ENCODE measurements around the gene CCR1.

Gene CCR1

GRCh38 chr3:46235425-46235824 is 27.3 kb upstream of the CCR1 start:
- FAIRE-seq, result no peak
- no peak for TF ChIP-seq TAF1 (IDR thresholded peaks at IDR 0.05; ENCODE audit: low read depth, low read length)
- no peak for TF ChIP-seq POU2F2 (IDR thresholded peaks at IDR 0.05; ENCODE audit: low read depth, low read length)
- no peak for TF ChIP-seq POLR2A (IDR thresholded peaks at IDR 0.05; ENCODE audit: low read depth, low read length)
- no peak for TF ChIP-seq PAX5 (IDR thresholded peaks at IDR 0.05; ENCODE audit: insufficient read depth, low read length, severe bottlenecking)
- no peak for TF ChIP-seq SPI1 (IDR thresholded peaks at IDR 0.05; ENCODE audit: low read depth, low read length)
- TF ChIP-seq POLR2AphosphoS5 (IDR thresholded peaks at IDR 0.05; ENCODE audit: low read depth, low read length), result no peak
- DNase-seq (ENCODE audit: insufficient read length, low spot score), result no peak

DNA sequence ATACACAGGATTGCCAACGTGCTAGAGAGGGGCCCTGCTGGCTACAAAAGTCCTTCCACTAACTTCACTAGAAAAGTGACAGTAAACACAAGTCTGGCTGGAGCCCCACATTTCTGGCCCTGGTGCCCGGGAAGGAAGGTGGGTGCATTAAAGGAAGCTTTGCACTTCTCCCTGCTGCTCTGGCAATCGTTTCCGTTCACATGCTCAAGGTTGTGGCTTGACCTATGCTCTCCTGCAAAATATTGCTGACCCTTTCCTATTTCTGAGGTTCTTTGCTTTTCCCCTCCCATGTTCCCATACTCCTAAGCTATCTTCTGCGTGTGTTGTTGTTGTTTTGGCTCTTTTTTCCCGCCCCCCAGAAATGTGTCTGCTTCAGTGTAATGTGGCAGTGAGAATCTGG is 25.1 kb upstream of the CCR1 start:
- FAIRE-seq, result no peak
- no peak for DNase-seq (ENCODE audit: insufficient read length, low spot score)
- TF ChIP-seq POLR2AphosphoS5 (IDR thresholded peaks at IDR 0.05; ENCODE audit: low read depth, low read length), result no peak
- TF ChIP-seq POLR2A (IDR thresholded peaks at IDR 0.05; ENCODE audit: low read depth, low read length), result no peak
- TF ChIP-seq POU2F2 (IDR thresholded peaks at IDR 0.05; ENCODE audit: low read depth, low read length), result no peak
- TF ChIP-seq SPI1 (IDR thresholded peaks at IDR 0.05; ENCODE audit: low read depth, low read length), result no peak
- TF ChIP-seq TAF1 (IDR thresholded peaks at IDR 0.05; ENCODE audit: low read depth, low read length), result no peak
- no peak for TF ChIP-seq PAX5 (IDR thresholded peaks at IDR 0.05; ENCODE audit: insufficient read depth, low read length, severe bottlenecking)

GRCh38 chr3:46231323-46231722 is 23.2 kb upstream of the CCR1 start:
- no peak for DNase-seq (ENCODE audit: insufficient read length, low spot score)
- TF ChIP-seq PAX5 (IDR thresholded peaks at IDR 0.05; ENCODE audit: insufficient read depth, low read length, severe bottlenecking) (no peak), POLR2AphosphoS5 (IDR thresholded peaks at IDR 0.05; ENCODE audit: low read depth, low read length) (no peak), TAF1 (IDR thresholded peaks at IDR 0.05; ENCODE audit: low read depth, low read length) (no peak), POU2F2 (IDR thresholded peaks at IDR 0.05; ENCODE audit: low read depth, low read length) (no peak), SPI1 (IDR thresholded peaks at IDR 0.05; ENCODE audit: low read depth, low read length) (no peak)
- FAIRE-seq, result no peak

GRCh38 chr3:46228260-46229242 is 20.4 kb upstream of the CCR1 start:
- TF ChIP-seq POLR2AphosphoS5 (IDR thresholded peaks at IDR 0.05; ENCODE audit: low read depth, low read length), result no peak
- no peak for TF ChIP-seq SPI1 (IDR thresholded peaks at IDR 0.05; ENCODE audit: low read depth, low read length)
- TF ChIP-seq POU2F2 (IDR thresholded peaks at IDR 0.05; ENCODE audit: low read depth, low read length), result no peak
- TF ChIP-seq TAF1 (IDR thresholded peaks at IDR 0.05; ENCODE audit: low read depth, low read length), result no peak
- no peak for TF ChIP-seq POLR2A (IDR thresholded peaks at IDR 0.05; ENCODE audit: low read depth, low read length)
- no peak for TF ChIP-seq PAX5 (IDR thresholded peaks at IDR 0.05; ENCODE audit: insufficient read depth, low read length, severe bottlenecking)
- no peak for FAIRE-seq
- DNase-seq (ENCODE audit: insufficient read length, low spot score), result no peak

- TF ChIP-seq SPI1 (IDR thresholded peaks at IDR 0.05; ENCODE audit: low read depth, low read length), result peak; percentile 77
- no peak for TF ChIP-seq TAF1 (IDR thresholded peaks at IDR 0.05; ENCODE audit: low read depth, low read length)
- no peak for DNase-seq (ENCODE audit: insufficient read length, low spot score)
- FAIRE-seq, result peak; percentile 69
These were observed 14.5 kb upstream of the CCR1 start for GRCh38 chr3:46222435-46223161.

DNA sequence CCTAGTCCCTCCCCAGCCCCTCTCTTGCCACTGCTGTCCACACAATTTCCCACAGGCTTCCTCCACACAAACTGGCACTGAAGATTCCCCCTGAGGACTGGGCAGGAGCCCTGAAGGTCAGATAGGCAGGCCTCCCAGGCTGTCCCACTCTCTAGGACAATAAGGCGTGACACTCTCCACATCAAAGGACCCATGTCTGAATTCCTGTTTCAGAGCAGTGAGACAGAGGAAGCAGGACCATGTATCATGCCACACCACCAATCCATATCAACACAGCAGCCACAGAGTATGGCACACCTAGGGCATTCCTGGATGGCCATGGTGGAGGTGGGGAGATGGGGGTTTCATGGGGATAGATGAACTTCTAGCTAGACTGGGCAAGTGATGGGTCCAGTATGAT is 13.8 kb upstream of the CCR1 start:
- FAIRE-seq, result peak; percentile 60
- no peak for DNase-seq (ENCODE audit: insufficient read length, low spot score)
- no peak for TF ChIP-seq POLR2A (IDR thresholded peaks at IDR 0.05; ENCODE audit: low read depth, low read length)
- TF ChIP-seq SPI1 (IDR thresholded peaks at IDR 0.05; ENCODE audit: low read depth, low read length), result no peak
- TF ChIP-seq PAX5 (IDR thresholded peaks at IDR 0.05; ENCODE audit: insufficient read depth, low read length, severe bottlenecking), result no peak
- no peak for TF ChIP-seq TAF1 (IDR thresholded peaks at IDR 0.05; ENCODE audit: low read depth, low read length)
- TF ChIP-seq POLR2AphosphoS5 (IDR thresholded peaks at IDR 0.05; ENCODE audit: low read depth, low read length), result no peak
- TF ChIP-seq POU2F2 (IDR thresholded peaks at IDR 0.05; ENCODE audit: low read depth, low read length), result no peak

GRCh38 chr3:46221391-46221790 is 13.3 kb upstream of the CCR1 start:
- TF ChIP-seq SPI1 (IDR thresholded peaks at IDR 0.05; ENCODE audit: low read depth, low read length), result peak; percentile 96
- TF ChIP-seq POLR2A (IDR thresholded peaks at IDR 0.05; ENCODE audit: low read depth, low read length), result no peak
- FAIRE-seq (peak; percentile 86), DNase-seq (ENCODE audit: insufficient read length, low spot score) (no peak)

DNA sequence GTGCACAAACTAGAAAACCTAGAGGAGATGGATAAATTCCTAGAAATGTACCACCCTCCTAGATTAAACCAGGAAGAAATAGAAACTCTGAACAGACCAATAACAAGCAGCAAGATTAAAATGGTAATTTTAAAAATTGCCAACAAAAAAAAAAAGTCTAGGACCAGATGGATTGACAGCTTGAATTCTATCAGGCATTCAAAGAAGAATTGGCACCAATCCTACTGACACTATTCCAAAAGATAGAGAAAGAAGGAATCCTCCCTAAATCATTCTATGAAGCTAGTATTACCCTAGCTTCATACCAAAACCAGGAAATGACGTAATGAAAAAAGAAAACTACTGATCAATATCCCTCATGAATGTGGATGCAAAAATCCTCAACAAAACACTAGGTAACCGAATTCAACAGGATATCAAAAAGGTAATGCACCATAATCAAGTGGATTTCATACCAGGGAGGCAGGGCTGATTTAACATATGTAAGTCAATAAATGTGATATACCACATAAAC is 10.1 kb upstream of the CCR1 start:
- FAIRE-seq (peak; percentile 13), DNase-seq (ENCODE audit: insufficient read length, low spot score) (no peak)
- TF ChIP-seq SPI1 (IDR thresholded peaks at IDR 0.05; ENCODE audit: low read depth, low read length), result no peak
- TF ChIP-seq TAF1 (IDR thresholded peaks at IDR 0.05; ENCODE audit: low read depth, low read length), result no peak
- no peak for TF ChIP-seq POLR2A (IDR thresholded peaks at IDR 0.05; ENCODE audit: low read depth, low read length)
- TF ChIP-seq POLR2AphosphoS5 (IDR thresholded peaks at IDR 0.05; ENCODE audit: low read depth, low read length), result no peak
- no peak for TF ChIP-seq POU2F2 (IDR thresholded peaks at IDR 0.05; ENCODE audit: low read depth, low read length)
- TF ChIP-seq PAX5 (IDR thresholded peaks at IDR 0.05; ENCODE audit: insufficient read depth, low read length, severe bottlenecking), result no peak

GRCh38 chr3:46215810-46216414 is 7.8 kb upstream of the CCR1 start:
- DNase-seq (ENCODE audit: insufficient read length, low spot score), result no peak
- TF ChIP-seq POLR2AphosphoS5 (IDR thresholded peaks at IDR 0.05; ENCODE audit: low read depth, low read length) (no peak), POU2F2 (IDR thresholded peaks at IDR 0.05; ENCODE audit: low read depth, low read length) (no peak), SPI1 (IDR thresholded peaks at IDR 0.05; ENCODE audit: low read depth, low read length) (no peak), TAF1 (IDR thresholded peaks at IDR 0.05; ENCODE audit: low read depth, low read length) (no peak), PAX5 (IDR thresholded peaks at IDR 0.05; ENCODE audit: insufficient read depth, low read length, severe bottlenecking) (no peak), POLR2A (IDR thresholded peaks at IDR 0.05; ENCODE audit: low read depth, low read length) (no peak)
- FAIRE-seq, result peak; percentile 20

All from GM12891 (cell line).